DND-41 (cell line): ENCODE results near the gene CYTH3.

Experiments used
- ATAC-seq: fragments of 200-7000 bp; cut with Tn5 transposase; 3 replicates; pipeline ENCODE4 v1.9.1; 2021; ENCODE audit warnings: low read depth; ENCODE audit not compliant: insufficient read depth
- DNase-seq: peaks from one replicate; pipeline ENCODE4 v3.0.0-alpha.2; 2020
- H2AFZ ChIP-seq: 2 replicates; pipeline ENCODE4 v1.6.0; 2012; ENCODE audit warnings: low read depth, low read length
- H3K27ac ChIP-seq: 2 replicates; pipeline ENCODE4 v1.5.1; 2012; ENCODE audit warnings: low read length, inconsistent platforms
- H3K27me3 ChIP-seq: fragments of 200-600 bp; sonication (generic); 2 replicates; pipeline ENCODE4 v1.6.0; 2012; ENCODE audit warnings: low read length, mild to moderate bottlenecking, inconsistent platforms; ENCODE audit not compliant: insufficient read depth, poor library complexity
- H3K36me3 ChIP-seq: 2 replicates; pipeline ENCODE4 v1.5.1; 2012; ENCODE audit warnings: low read length, inconsistent platforms; ENCODE audit not compliant: insufficient read depth
- H3K4me1 ChIP-seq: 2 replicates; pipeline ENCODE4 v1.5.1; 2012; ENCODE audit warnings: mild to moderate bottlenecking, low read length; ENCODE audit not compliant: insufficient read depth
- H3K4me2 ChIP-seq: 2 replicates; pipeline ENCODE4 v1.6.0; 2012; ENCODE audit warnings: mild to moderate bottlenecking, moderate library complexity, low read length, inconsistent platforms; ENCODE audit not compliant: insufficient read depth
- H3K4me3 ChIP-seq, 2 experiments: fragments of 200-600 bp in 1 of 2; shearing (Covaris generic) in 1 of 2; 2 replicates each; pipeline ENCODE4 v1.5.1; 2012 to 2016; ENCODE audit warnings: inconsistent platforms in 2 of 2, low read length in 2 of 2, mild to moderate bottlenecking in 2 of 2, low read depth in 1 of 2, moderate library complexity in 1 of 2
- H3K79me2 ChIP-seq: 2 replicates; pipeline ENCODE4 v1.6.0; 2012; ENCODE audit warnings: low read length, inconsistent platforms; ENCODE audit not compliant: insufficient read depth
- H3K9ac ChIP-seq: 2 replicates; pipeline ENCODE4 v1.6.0; 2012; ENCODE audit warnings: low read depth, mild to moderate bottlenecking, inconsistent platforms, low read length, moderate library complexity
- H3K9me3 ChIP-seq: 2 replicates; pipeline ENCODE4 v1.5.1; 2012; ENCODE audit warnings: low read length, moderate library complexity, mild to moderate bottlenecking, inconsistent platforms; ENCODE audit not compliant: insufficient read depth, severe bottlenecking
- H4K20me1 ChIP-seq: 2 replicates; pipeline ENCODE4 v1.6.0; 2012; ENCODE audit warnings: low read length; ENCODE audit not compliant: insufficient read depth
- EZH2 ChIP-seq: IDR thresholded peaks from 3 replicates; pipeline ENCODE4 v1.6.1; 2012; ENCODE audit warnings: borderline replicate concordance, low read depth, mild to moderate bottlenecking, moderate library complexity, low read length, inconsistent platforms; ENCODE audit not compliant: severe bottlenecking
- TF ChIP-seq, protein P1 (sequence below): IDR thresholded peaks from 2 replicates; pipeline ENCODE4 v1.5.1; 2012; ENCODE audit warnings: borderline replicate concordance, low read length, moderate library complexity, mild to moderate bottlenecking; ENCODE audit not compliant: poor library complexity, severe bottlenecking; ENCODE audit errors: extremely low read depth

Gene CYTH3

DNA sequence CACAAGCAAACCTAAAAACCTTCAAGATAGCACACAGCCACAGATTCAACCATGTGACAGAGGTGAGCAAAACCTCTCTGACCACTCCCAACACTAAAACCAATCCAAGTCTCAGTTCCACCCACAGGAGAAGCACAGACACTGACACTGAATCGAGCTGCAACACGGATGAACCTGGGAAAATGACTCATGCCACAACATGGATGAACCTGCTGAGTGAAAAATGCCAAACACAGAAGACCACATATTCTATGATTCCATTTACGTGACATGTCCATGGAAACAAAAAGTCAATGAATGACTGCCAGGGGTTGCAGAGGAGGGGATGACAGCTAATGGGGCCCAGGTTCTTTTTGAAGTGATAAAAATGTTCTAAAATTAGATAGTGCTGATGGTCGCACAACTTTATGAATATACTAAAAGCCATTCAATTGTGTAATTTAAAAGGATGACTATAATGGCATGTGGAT is 22.0 kb downstream of the CYTH3 start:
- Histone ChIP-seq H3K9me3 (no peaks in the 10 kb centered on the region), H3K4me1 (no peaks in the 10 kb centered on the region), H2AFZ (no peak overlapping the region), H4K20me1 (peaks cover 7% of the 10 kb centered on the region; the same call in 1 of the 2 replicates), H3K27me3 (no peaks in the 10 kb centered on the region), H3K36me3 (no peaks in the 10 kb centered on the region), H3K79me2 (no peaks in the 10 kb centered on the region), H3K27ac (no peak overlapping the region), H3K4me2 (no peak overlapping the region), H3K4me3 (no peak overlapping the region), H3K9ac (no peak overlapping the region)
- ATAC-seq = no peak
- TF ChIP-seq EZH2 = no peak
- TF ChIP-seq, protein P1, sequence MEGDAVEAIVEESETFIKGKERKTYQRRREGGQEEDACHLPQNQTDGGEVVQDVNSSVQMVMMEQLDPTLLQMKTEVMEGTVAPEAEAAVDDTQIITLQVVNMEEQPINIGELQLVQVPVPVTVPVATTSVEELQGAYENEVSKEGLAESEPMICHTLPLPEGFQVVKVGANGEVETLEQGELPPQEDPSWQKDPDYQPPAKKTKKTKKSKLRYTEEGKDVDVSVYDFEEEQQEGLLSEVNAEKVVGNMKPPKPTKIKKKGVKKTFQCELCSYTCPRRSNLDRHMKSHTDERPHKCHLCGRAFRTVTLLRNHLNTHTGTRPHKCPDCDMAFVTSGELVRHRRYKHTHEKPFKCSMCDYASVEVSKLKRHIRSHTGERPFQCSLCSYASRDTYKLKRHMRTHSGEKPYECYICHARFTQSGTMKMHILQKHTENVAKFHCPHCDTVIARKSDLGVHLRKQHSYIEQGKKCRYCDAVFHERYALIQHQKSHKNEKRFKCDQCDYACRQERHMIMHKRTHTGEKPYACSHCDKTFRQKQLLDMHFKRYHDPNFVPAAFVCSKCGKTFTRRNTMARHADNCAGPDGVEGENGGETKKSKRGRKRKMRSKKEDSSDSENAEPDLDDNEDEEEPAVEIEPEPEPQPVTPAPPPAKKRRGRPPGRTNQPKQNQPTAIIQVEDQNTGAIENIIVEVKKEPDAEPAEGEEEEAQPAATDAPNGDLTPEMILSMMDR = no peak
- DNase-seq = no peak

GRCh38 chr7:6249043-6249442 is 23.4 kb downstream of the CYTH3 start:
- Histone ChIP-seq H3K9me3 (no peaks in the 10 kb centered on the region), H2AFZ (no peak overlapping the region), H3K27ac (no peak overlapping the region), H3K4me3 (no peak overlapping the region), H4K20me1 (0 out of 2 replicates have a peak, but pooled peaks cover 7% of the 10 kb centered on the region), H3K4me1 (no peaks in the 10 kb centered on the region), H3K79me2 (no peaks in the 10 kb centered on the region), H3K4me2 (no peak overlapping the region), H3K9ac (no peak overlapping the region), H3K36me3 (no peaks in the 10 kb centered on the region), H3K27me3 (no peaks in the 10 kb centered on the region)
- TF ChIP-seq, protein P1 = no peak
- TF ChIP-seq EZH2 = no peak
- DNase-seq = no peak
- ATAC-seq = no peak

GRCh38 chr7:6248581-6248980 is 23.8 kb downstream of the CYTH3 start:
- Histone ChIP-seq H3K79me2 (no peaks in the 10 kb centered on the region), H3K27me3 (no peaks in the 10 kb centered on the region), H3K4me3 (no peak overlapping the region), H3K9me3 (no peaks in the 10 kb centered on the region), H2AFZ (no peak overlapping the region), H3K4me2 (no peak overlapping the region), H4K20me1 (0 out of 2 replicates have a peak, but pooled peaks cover 7% of the 10 kb centered on the region), H3K4me1 (no peaks in the 10 kb centered on the region), H3K27ac (no peak overlapping the region), H3K36me3 (no peaks in the 10 kb centered on the region), H3K9ac (no peak overlapping the region)
- DNase-seq (no peak), ATAC-seq (no peak)
- no peak for TF ChIP-seq EZH2
- TF ChIP-seq, protein P1 = no peak
